Endothelial cell (in vitro differentiated cells): Measurements from ENCODE around the gene PRR29. TPM values are rescaled to one million over a fixed set of nuclear protein-coding genes. Genes with fewer than 3 reads are reported as not detected.

Source experiments
- DNase-seq: peaks from one replicate; pipeline ENCODE4 v3.0.0; 2021; ENCODE audit warnings: low spot score
- H3K27ac Mint-ChIP-seq: one replicate; pipeline ENCODE4 v1.8.0; 2021; ENCODE audit warnings: mixed read lengths, inconsistent platforms; ENCODE audit not compliant: unreplicated experiment
- H3K27me3 Mint-ChIP-seq: one replicate; pipeline ENCODE4 v1.8.0; 2021; ENCODE audit warnings: mild to moderate bottlenecking, moderate library complexity, mixed read lengths, inconsistent platforms; ENCODE audit not compliant: unreplicated experiment
- H3K36me3 Mint-ChIP-seq: one replicate; pipeline ENCODE4 v1.8.0; 2021; ENCODE audit warnings: mild to moderate bottlenecking, low read depth, mixed read lengths, inconsistent platforms; ENCODE audit not compliant: unreplicated experiment
- H3K4me1 Mint-ChIP-seq: one replicate; pipeline ENCODE4 v1.8.0; 2021; ENCODE audit warnings: mild to moderate bottlenecking, mixed read lengths, inconsistent platforms; ENCODE audit not compliant: unreplicated experiment
- H3K4me3 Mint-ChIP-seq: one replicate; pipeline ENCODE4 v1.8.0; 2021; ENCODE audit warnings: mild to moderate bottlenecking, mixed read lengths, inconsistent platforms; ENCODE audit not compliant: unreplicated experiment
- H3K9me3 Mint-ChIP-seq: one replicate; pipeline ENCODE4 v1.8.0; 2021; ENCODE audit warnings: mixed read lengths, inconsistent platforms; ENCODE audit not compliant: unreplicated experiment
- total RNA-seq: library from RNA; stranded (reverse); fragmentation: NEBNext Ultra II Directional; extraction: Animal tissue kit (Norgen Biotek cat#: 25700); gene quantifications from one replicate; pipeline ENCODE4 v1.2.1, GENCODE V29; 2021; ENCODE audit not compliant: unreplicated experiment
- TF ChIP-seq, protein P1 (sequence below): fragments of 200-600 bp; sonication (generic); IDR thresholded peaks from one replicate; pipeline ENCODE4 v1.5.0; 2021; ENCODE audit warnings: antibody characterized with exemption; ENCODE audit not compliant: unreplicated experiment

The PRR29 gene
- total RNA-seq, 1 donor from 2014 or later = 25.3 TPM

DNA sequence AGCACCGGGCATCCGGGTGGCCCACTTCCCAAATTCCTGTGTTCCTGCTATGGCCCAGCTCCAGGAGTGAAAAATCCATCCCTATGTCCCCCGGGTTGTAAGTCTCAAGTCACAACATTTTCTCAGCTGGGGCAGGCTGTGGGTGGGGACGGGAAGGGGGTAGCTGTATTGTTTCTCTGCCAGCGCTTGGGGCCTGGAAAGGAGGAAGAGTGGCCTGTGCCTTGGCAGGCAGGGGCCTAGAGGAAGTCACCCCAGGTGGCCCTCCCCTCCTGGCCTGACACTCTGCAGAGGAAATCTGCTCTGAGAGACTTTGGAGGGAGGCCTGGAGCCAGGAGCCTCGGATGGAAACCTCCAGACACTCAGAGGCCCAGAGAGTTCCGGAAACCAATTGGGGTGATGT lies 14.8 kb upstream of the PRR29 start:
- Mint-ChIP-seq H3K4me1 (peaks cover 21% of the 10 kb centered on the region), H3K4me3 (no peak overlapping the region), H3K36me3 (peaks cover 5% of the 10 kb centered on the region), H3K9me3 (peaks cover 11% of the 10 kb centered on the region), H3K27me3 (peaks cover 2% of the 10 kb centered on the region), H3K27ac (no peak overlapping the region)
- no peak for DNase-seq
- TF ChIP-seq, protein P1, sequence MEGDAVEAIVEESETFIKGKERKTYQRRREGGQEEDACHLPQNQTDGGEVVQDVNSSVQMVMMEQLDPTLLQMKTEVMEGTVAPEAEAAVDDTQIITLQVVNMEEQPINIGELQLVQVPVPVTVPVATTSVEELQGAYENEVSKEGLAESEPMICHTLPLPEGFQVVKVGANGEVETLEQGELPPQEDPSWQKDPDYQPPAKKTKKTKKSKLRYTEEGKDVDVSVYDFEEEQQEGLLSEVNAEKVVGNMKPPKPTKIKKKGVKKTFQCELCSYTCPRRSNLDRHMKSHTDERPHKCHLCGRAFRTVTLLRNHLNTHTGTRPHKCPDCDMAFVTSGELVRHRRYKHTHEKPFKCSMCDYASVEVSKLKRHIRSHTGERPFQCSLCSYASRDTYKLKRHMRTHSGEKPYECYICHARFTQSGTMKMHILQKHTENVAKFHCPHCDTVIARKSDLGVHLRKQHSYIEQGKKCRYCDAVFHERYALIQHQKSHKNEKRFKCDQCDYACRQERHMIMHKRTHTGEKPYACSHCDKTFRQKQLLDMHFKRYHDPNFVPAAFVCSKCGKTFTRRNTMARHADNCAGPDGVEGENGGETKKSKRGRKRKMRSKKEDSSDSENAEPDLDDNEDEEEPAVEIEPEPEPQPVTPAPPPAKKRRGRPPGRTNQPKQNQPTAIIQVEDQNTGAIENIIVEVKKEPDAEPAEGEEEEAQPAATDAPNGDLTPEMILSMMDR = no peak

DNA sequence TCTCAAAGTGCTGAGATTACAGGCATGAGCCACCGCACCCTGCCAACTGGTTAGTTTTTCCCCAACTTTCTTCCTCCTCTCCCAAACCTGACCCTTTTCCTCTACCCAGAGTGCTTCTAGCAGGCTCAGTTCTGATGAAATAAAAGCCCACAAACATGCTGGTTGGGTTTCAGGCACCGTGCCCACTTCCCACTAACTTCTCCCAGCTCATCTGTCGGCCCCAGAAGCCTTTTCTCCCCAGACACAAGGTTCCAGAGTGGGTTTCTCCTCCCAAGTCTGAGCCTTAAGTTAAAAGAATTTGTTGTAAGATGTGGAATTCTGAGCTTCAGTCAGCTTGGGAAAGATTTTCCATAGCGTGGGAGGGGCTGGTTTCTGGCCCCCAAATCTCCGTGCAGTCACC lies 13.9 kb upstream of the PRR29 start:
- no peak for DNase-seq
- Mint-ChIP-seq H3K27ac (no peak overlapping the region), H3K27me3 (peaks cover 2% of the 10 kb centered on the region), H3K9me3 (peaks cover 11% of the 10 kb centered on the region), H3K4me1 (peaks cover 24% of the 10 kb centered on the region), H3K36me3 (peaks cover 5% of the 10 kb centered on the region), H3K4me3 (no peak overlapping the region)
- TF ChIP-seq, protein P1 = no peak

DNA sequence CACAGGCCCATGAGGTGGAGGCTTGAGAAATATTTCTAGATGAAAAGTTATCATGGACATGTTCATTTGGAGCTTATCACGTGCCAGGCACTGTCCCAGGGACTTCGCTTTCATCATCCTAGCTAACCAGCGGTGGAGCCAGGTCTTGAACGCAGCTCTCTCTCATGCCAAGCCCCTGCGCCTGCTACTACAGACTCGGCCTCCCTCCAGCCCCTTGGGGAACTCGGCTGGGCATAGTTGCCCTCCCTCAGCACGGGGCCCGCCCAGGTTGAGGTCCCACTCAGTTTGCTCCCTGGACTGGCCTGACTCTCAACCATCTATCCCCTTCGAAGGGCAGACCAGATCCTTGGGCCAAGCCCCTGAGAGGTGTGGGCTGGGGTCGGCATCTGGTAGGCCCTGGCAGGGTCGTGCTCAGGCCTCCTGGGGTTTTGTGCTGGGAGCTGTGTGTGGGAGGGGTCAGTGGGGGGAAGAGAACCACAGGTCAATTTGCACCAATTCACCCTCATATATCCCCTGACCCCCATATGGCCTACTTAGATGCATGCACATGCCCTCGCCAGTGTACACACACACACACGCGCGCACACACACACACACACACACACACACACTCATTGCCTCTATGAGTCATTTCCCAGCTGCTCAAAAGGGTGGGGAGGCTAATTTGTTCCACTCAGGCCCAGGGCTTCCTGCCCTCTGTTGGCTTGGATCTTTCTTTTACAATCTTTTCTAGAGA lies 13.3 kb upstream of the PRR29 start:
- H3K27ac Mint-ChIP-seq = no peak overlapping the region
- no peak for DNase-seq
- H3K36me3 Mint-ChIP-seq = peaks cover 5% of the 10 kb centered on the region
- peaks cover 24% of the 10 kb centered on the region for H3K4me1 Mint-ChIP-seq
- TF ChIP-seq, protein P1 = no peak
- H3K27me3 Mint-ChIP-seq = peaks cover 2% of the 10 kb centered on the region
- H3K4me3 Mint-ChIP-seq = no peak overlapping the region
- H3K9me3 Mint-ChIP-seq = peaks cover 11% of the 10 kb centered on the region

DNA sequence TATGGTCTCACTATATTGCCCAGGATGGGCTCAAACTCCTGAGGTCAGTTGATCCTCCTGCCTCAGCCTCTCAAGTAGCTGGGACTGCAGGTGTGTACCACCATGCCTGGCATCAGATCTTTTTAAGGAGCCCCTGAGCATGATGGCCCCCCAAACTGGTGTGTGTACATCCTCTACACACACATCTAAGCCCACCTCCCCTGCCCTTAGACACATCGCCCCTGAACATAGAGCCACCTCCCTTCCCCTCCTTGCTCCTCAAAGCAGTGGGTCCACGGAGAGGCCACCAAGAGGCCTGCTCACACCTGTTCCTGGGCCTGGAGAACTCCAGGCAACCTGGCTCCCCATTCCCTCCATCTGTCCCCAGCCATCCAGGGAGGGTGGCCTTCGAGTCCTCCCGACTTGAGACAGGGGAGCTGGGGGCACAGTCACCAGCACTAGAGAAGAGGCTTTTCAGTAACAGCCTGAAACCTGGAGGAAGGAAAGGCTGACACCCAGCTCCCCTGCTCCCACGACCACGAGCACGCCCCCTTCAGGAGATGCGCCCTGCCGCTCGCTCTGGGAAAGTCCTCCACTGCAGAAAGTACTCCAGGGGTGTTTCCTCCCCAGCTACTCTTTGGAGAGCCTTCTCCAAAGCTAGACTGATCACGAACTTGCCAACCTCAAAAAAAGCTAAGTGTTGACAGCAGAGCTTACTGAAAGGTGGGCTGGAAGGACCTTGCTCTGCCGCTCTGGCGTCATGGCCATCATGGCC lies 12.6 kb upstream of the PRR29 start:
- TF ChIP-seq, protein P1 = no peak
- Mint-ChIP-seq H3K27me3 (peaks cover 2% of the 10 kb centered on the region), H3K36me3 (peaks cover 5% of the 10 kb centered on the region), H3K4me3 (no peak overlapping the region), H3K27ac (no peak overlapping the region), H3K9me3 (peaks cover 11% of the 10 kb centered on the region), H3K4me1 (peaks cover 23% of the 10 kb centered on the region)
- DNase-seq = no peak

DNA sequence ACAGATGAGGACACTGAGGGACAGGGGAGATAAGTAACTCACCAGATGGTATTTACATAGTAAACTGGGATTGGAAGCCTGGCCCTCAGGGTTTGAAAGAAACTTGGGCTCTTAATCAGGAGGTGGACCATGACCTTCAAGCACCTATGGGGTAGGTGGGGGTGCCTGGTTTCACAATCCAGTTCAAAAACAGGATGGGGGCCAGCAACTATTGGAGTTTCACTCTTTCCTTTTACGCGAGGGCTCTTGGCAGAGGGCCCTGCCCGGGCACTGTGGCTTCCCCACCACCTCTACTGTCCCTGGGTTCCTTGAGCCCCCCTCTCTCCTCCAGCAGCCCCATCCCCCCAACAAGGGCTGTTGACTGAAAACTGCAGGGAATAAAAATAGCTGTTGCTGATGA lies 11.3 kb upstream of the PRR29 start:
- Mint-ChIP-seq H3K36me3 (peaks cover 5% of the 10 kb centered on the region), H3K4me1 (peaks cover 29% of the 10 kb centered on the region), H3K4me3 (no peak overlapping the region), H3K9me3 (peaks cover 10% of the 10 kb centered on the region), H3K27me3 (peaks cover 6% of the 10 kb centered on the region), H3K27ac (no peak overlapping the region)
- no peak for DNase-seq
- TF ChIP-seq, protein P1 = no peak
